K562 (cell line): ENCODE data around the gene NUCKS1. TPM values are rescaled to one million over a fixed set of nuclear protein-coding genes. Genes with fewer than 3 reads are reported as not detected.

Experiments
- ARHGAP35 ChIP-seq: fragments of 450-650 bp; IDR thresholded peaks from 2 replicates; pipeline ENCODE4 v1.6.1; 2018; ENCODE audit not compliant: partially characterized antibody
- ATF1 ChIP-seq, 2 experiments: fragments of 450-650 bp in 1 of 2; IDR thresholded peaks; 2 replicates each; pipeline ENCODE4 v1.6.1; 2016; ENCODE audit warnings: missing compliant biosample characterization in 1 of 2, missing genetic modification characterization in 1 of 2
- ATF3 ChIP-seq, 2 experiments: fragments of 450-650 bp in 1 of 2; sonication (generic) in 1 of 2; formaldehyde crosslinking in 1 of 2; IDR thresholded peaks in 1 of 2; conservative IDR thresholded peaks in 1 of 2; 2 replicates each; pipeline versions ENCODE4 v1.6.1 to v1.8.1; 2016 to 2023; ENCODE audit warnings: mild to moderate bottlenecking in 2 of 2, moderate library complexity in 2 of 2, inconsistent platforms in 1 of 2, missing genetic modification reagents in 1 of 2
- ATF7 ChIP-seq: fragments of 450-650 bp; IDR thresholded peaks from 2 replicates; pipeline ENCODE4 v1.7.1; 2014; ENCODE audit warnings: mild to moderate bottlenecking, moderate library complexity
- CXXC5 ChIP-seq: fragments of 250-450 bp; sonication (Bioruptor Pico); IDR thresholded peaks from 2 replicates; pipeline ENCODE4 v1.8.0; 2022; ENCODE audit warnings: inconsistent platforms, mild to moderate bottlenecking, moderate library complexity
- DACH1 ChIP-seq: fragments of 450-650 bp; IDR thresholded peaks from 2 replicates; pipeline ENCODE4 v1.6.1; 2018; ENCODE audit not compliant: partially characterized antibody
- E4F1 ChIP-seq: fragments of 250-450 bp; sonication (Bioruptor Pico); IDR thresholded peaks from 2 replicates; pipeline ENCODE4 v1.5.0; 2021; ENCODE audit warnings: mild to moderate bottlenecking, borderline replicate concordance
- GATAD2B ChIP-seq: fragments of 450-650 bp; IDR thresholded peaks from 2 replicates; pipeline ENCODE4 v1.6.1; 2017; ENCODE audit warnings: mild to moderate bottlenecking, borderline replicate concordance
- NFIX ChIP-seq: fragments of 250-450 bp; sonication (Bioruptor Pico); IDR thresholded peaks from 2 replicates; pipeline ENCODE4 v1.4.0; 2020; ENCODE audit warnings: low read depth, mild to moderate bottlenecking, moderate library complexity
- PCBP2 ChIP-seq: fragments of 200-400 bp; formaldehyde crosslinking; IDR thresholded peaks from 2 replicates; pipeline ENCODE4 v1.6.1; 2018; ENCODE audit warnings: low read length, low read depth, mild to moderate bottlenecking, moderate library complexity; ENCODE audit not compliant: poor library complexity, severe bottlenecking
- PHB ChIP-seq: fragments of 250-450 bp; sonication (Bioruptor Pico); IDR thresholded peaks from 2 replicates; pipeline ENCODE4 v1.5.0; 2021
- POLR2A ChIP-seq: fragments of 450-650 bp; conservative IDR thresholded peaks from 2 replicates; pipeline ENCODE4 v1.6.1; 2016
- POLR2AphosphoS2 ChIP-seq: IDR thresholded peaks from 2 replicates; pipeline ENCODE4 v1.6.1; 2012; ENCODE audit warnings: low read length, improper control_type of control experiment
- RB1 ChIP-seq: fragments of 450-650 bp; IDR thresholded peaks from 2 replicates; pipeline ENCODE4 v1.6.1; 2017; ENCODE audit warnings: low read depth, mild to moderate bottlenecking
- TCF3 ChIP-seq: sonication (generic); formaldehyde crosslinking; IDR thresholded peaks from 2 replicates; pipeline ENCODE4 v1.4.0; 2020; ENCODE audit warnings: mild to moderate bottlenecking, missing genetic modification reagents
- U2AF1 ChIP-seq: fragments of 200-400 bp; formaldehyde crosslinking; optimal IDR thresholded peaks from 2 replicates; pipeline ENCODE3; 2017; ENCODE audit warnings: mild to moderate bottlenecking, low read depth, low read length, moderate library complexity
- ZKSCAN3 ChIP-seq: fragments of 250-450 bp; sonication (Bioruptor Pico); IDR thresholded peaks from 2 replicates; pipeline ENCODE4 v1.4.0; 2020
- ZNF384 ChIP-seq: IDR thresholded peaks from 2 replicates; pipeline ENCODE4 v1.6.1; 2012; ENCODE audit warnings: low read depth, low read length, improper control_type of control experiment
- ZNF592 ChIP-seq: fragments of 450-650 bp; IDR thresholded peaks from 2 replicates; pipeline ENCODE4 v1.6.1; 2017; ENCODE audit warnings: antibody characterized with exemption, mild to moderate bottlenecking
- ZNF668 ChIP-seq: fragments of 250-450 bp; sonication (Bioruptor Pico); IDR thresholded peaks from 2 replicates; pipeline ENCODE4 v1.8.0; 2022; ENCODE audit warnings: mild to moderate bottlenecking, inconsistent platforms
- polyA plus RNA-seq, 8 experiments: library from polyadenylated mRNA; depleted of rRNA in 4 of 8; stranded (reverse) in 5 of 8; unstranded in 3 of 8; fragments of >200 nt; fragmentation: Nextera tagmentation in 2 of 8; fragmentation: Illumina TruSeq in 1 of 8; extraction: Ambion mirVana in 2 of 8; extraction: Trizol in 1 of 8; gene quantifications; 2 replicates each; pipeline versions ENCODE4 v1.2.1 to v1.2.3, GENCODE V29; 2011 to 2014; ENCODE audit warnings: inconsistent platforms in 1 of 8, missing spikeins in 1 of 8
- total RNA-seq, 7 experiments: library from RNA; depleted of rRNA in 6 of 7; stranded (reverse); fragments of >200 nt in 6 of 7; fragmentation: Illumina TruSeq in 2 of 7; extraction: Trizol in 2 of 7; gene quantifications; 2 replicates each; pipeline versions ENCODE4 v1.2.1 to v1.2.3, GENCODE V29; 2011 to 2021; ENCODE audit warnings: low replicate concordance in 1 of 7

Gene NUCKS1
- total and polyA plus RNA-seq, 9 of the 15 experiments (the other 6 are each of a cell fraction or from before 2014, with no cell fraction given) = 66.7 to 244 (median 149) TPM

- TF ChIP-seq E4F1 (CRISPR knock-in tag) = no peak
- TF ChIP-seq ATF3 (IDR thresholded peaks at IDR 0.05) = no peak; the same call in 1 of the 2 replicates
- TF ChIP-seq ATF3 (CRISPR knock-in tag; conservative IDR thresholded peaks at IDR 0.05) = no peak
- no peak for TF ChIP-seq ATF7
- TF ChIP-seq GATAD2B = peak; percentile 87
- no peak for TF ChIP-seq ZKSCAN3 (CRISPR knock-in tag)
- TF ChIP-seq ARHGAP35 = no peak
- TF ChIP-seq DACH1 = no peak
- no peak for TF ChIP-seq ZNF668 (CRISPR knock-in tag)
- TF ChIP-seq POLR2A = peak; percentile 61; the same call in 1 of the 2 replicates
- peak; percentile 73; the same call in 1 of the 2 replicates for TF ChIP-seq ZNF384
- peak; percentile 94 for TF ChIP-seq U2AF1
- peak; percentile 48; the same call in 1 of the 2 replicates for TF ChIP-seq PHB (CRISPR knock-in tag)
- peak; percentile 73 for TF ChIP-seq PCBP2
- 0 out of 2 replicates have a peak, but pooled peaks have one; percentile 33 for TF ChIP-seq ZNF592
- TF ChIP-seq TCF3 (CRISPR knock-in tag) = no peak; the same call in 1 of the 2 replicates
- peak; percentile 63 for TF ChIP-seq CXXC5 (CRISPR knock-in tag)
- peak; percentile 93 for TF ChIP-seq RB1
- TF ChIP-seq NFIX (CRISPR knock-in tag) = 0 out of 2 replicates have a peak, but pooled peaks have one; percentile 4
- TF ChIP-seq POLR2AphosphoS2 = peak; percentile 70; the same call in 1 of the 2 replicates
- no peak for TF ChIP-seq ATF1 (CRISPR knock-in tag; IDR thresholded peaks at IDR 0.05)
- peak; percentile 52 for TF ChIP-seq ATF1 (tag; IDR thresholded peaks at IDR 0.05)
Measured at GRCh38 chr1:205749234-205750137, 496 bp downstream of the NUCKS1 start (continued).
